Measurements from ENCODE around the gene SYNGR1. TPM values are rescaled to one million over a fixed set of nuclear protein-coding genes. Genes with fewer than 3 reads are reported as not detected.
"Not testable (repeated sequence)": the region's sequence is repeated elsewhere in the genome, so short reads cannot be mapped to it uniquely, and the experiment has no call there.

Gene SYNGR1
- total RNA-seq, 2 donors from 2014 or later, result 29.4 to 29.5 TPM

DNA sequence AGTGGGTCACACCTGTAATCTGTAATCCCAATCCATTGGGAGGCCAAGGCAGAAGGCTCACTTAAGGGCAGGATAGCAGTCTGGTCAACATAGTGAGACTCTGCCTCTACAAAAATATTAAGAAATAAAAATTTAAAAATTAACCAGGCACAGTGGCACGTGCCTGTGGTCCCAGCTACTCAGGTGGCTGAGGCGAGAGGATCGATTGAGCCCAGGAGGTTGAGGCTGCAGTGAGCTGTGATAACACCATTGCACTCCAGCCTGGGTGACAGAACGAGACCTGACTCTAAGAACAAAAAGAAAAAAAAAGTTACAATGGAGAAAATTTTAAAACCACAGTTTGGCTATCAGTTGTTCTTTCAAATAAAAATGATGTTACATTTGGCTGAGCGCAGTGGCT is 13.4 kb upstream of the SYNGR1 start:
- Histone ChIP-seq H3K27ac (no peak overlapping the region), H3K27me3 (no peaks in the 10 kb centered on the region), H3K4me1 (peaks cover 0 to 4% of the 10 kb centered on the region in 2 donors), H3K36me3 (no peaks in the 10 kb centered on the region), H3K9me3 (no peaks in the 10 kb centered on the region), H3K4me3 (no peak overlapping the region)
- DNase-seq (ENCODE audit: low spot score), result no peak
- TF ChIP-seq, protein P1, sequence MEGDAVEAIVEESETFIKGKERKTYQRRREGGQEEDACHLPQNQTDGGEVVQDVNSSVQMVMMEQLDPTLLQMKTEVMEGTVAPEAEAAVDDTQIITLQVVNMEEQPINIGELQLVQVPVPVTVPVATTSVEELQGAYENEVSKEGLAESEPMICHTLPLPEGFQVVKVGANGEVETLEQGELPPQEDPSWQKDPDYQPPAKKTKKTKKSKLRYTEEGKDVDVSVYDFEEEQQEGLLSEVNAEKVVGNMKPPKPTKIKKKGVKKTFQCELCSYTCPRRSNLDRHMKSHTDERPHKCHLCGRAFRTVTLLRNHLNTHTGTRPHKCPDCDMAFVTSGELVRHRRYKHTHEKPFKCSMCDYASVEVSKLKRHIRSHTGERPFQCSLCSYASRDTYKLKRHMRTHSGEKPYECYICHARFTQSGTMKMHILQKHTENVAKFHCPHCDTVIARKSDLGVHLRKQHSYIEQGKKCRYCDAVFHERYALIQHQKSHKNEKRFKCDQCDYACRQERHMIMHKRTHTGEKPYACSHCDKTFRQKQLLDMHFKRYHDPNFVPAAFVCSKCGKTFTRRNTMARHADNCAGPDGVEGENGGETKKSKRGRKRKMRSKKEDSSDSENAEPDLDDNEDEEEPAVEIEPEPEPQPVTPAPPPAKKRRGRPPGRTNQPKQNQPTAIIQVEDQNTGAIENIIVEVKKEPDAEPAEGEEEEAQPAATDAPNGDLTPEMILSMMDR (IDR thresholded peaks at IDR 0.05), result no peak

- H3K36me3 ChIP-seq; H3K4me3 ChIP-seq; H3K4me1 ChIP-seq; DNase-seq (ENCODE audit: low spot score); H3K9me3 ChIP-seq; H3K27ac ChIP-seq; H3K27me3 ChIP-seq: not testable (repeated sequence)
These were observed 10.0 kb upstream of the SYNGR1 start for GRCh38 chr22:39339775-39340174.

DNA sequence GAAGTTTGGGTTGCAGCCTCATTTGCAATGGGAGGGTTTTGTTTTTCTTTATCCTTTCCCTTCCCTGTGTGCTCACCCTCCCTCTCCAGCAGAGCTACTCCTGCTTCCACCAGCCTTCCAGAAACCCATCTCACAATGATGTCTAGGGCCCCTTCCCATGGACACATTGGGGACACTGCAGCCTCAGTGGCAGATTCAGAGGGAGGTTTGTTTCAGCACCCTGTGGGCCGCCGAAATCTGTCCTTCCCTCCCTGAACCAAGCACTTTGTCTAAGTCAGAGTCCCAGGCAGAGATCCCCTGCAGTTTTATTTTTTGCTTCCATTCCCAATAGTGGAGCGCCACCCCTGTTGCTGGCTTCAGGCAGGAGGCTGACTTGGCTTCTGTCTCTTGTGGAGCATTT is 8.6 kb upstream of the SYNGR1 start:
- Histone ChIP-seq H3K9me3 (no peaks in the 10 kb centered on the region), H3K27me3 (no peaks in the 10 kb centered on the region), H3K36me3 (no peaks in the 10 kb centered on the region), H3K4me3 (no peak overlapping the region), H3K4me1 (no peaks in the 10 kb centered on the region), H3K27ac (no peak overlapping the region)
- no peak for DNase-seq (ENCODE audit: low spot score)
- TF ChIP-seq, protein P1 (IDR thresholded peaks at IDR 0.05), result no peak

- H3K4me1 ChIP-seq, result no peaks in the 10 kb centered on the region
- DNase-seq (ENCODE audit: low spot score), result no peak
- no peak overlapping the region for H3K27ac ChIP-seq
- no peaks in the 10 kb centered on the region for H3K27me3 ChIP-seq
- no peaks in the 10 kb centered on the region for H3K36me3 ChIP-seq
- no peak overlapping the region for H3K4me3 ChIP-seq
- TF ChIP-seq, protein P1 (IDR thresholded peaks at IDR 0.05), result peak; percentile 44 to 74
- no peaks in the 10 kb centered on the region for H3K9me3 ChIP-seq
These were observed 6.3 kb upstream of the SYNGR1 start for GRCh38 chr22:39343259-39344045.

- Histone ChIP-seq H3K27ac (no peak overlapping the region), H3K27me3 (no peaks in the 10 kb centered on the region), H3K9me3 (no peaks in the 10 kb centered on the region), H3K4me1 (peaks cover 0 to 4% of the 10 kb centered on the region in 2 donors), H3K4me3 (no peak overlapping the region), H3K36me3 (no peaks in the 10 kb centered on the region)
- TF ChIP-seq, protein P1 (IDR thresholded peaks at IDR 0.05), result no peak
- no peak for DNase-seq (ENCODE audit: low spot score)
These were observed 5.8 kb upstream of the SYNGR1 start for GRCh38 chr22:39344046-39344390.

DNA sequence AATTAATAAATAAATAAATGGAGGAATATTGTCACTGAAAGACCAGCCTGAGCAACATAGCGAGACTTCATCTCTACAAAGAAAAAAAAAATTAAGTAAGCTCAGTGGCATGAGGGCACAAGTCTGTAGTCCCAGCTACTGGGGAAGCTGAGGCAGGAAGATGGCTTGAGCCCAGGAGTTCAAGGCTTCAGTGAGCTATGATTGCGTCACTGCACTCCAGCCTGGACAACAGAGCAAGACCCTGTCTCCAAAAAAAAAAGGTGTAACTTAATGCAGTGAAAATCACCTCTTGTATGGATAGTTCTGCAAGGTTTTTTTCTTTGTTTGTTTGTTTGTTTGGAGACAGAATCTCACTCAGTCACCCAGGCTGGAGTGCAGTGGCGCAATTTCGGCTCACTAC is 4.6 kb upstream of the SYNGR1 start:
- H3K4me3 ChIP-seq, result no peak overlapping the region
- TF ChIP-seq, protein P1 (IDR thresholded peaks at IDR 0.05), result no peak
- H3K27me3 ChIP-seq, result no peaks in the 10 kb centered on the region
- H3K27ac ChIP-seq, result no peak overlapping the region
- H3K9me3 ChIP-seq, result no peaks in the 10 kb centered on the region
- H3K36me3 ChIP-seq, result no peaks in the 10 kb centered on the region
- no peak for DNase-seq (ENCODE audit: low spot score)
- peaks cover 0 to 9% of the 10 kb centered on the region in 2 donors for H3K4me1 ChIP-seq

Measured in right atrium auricular region (tissue), 2 donors.